ENCODE measurements around the gene RNF145.

- TF ChIP-seq CTCF (IDR thresholded peaks at IDR 0.05) (no peak), ZFX (IDR thresholded peaks at IDR 0.05; ENCODE audit: borderline replicate concordance) (no peak)
Observed at GRCh38 chr5:159183247-159183646, 26.1 kb downstream of the RNF145 start.
